IPS-18c (cell line): Measurements from ENCODE around the gene FBRS.
"Not testable (repeated sequence)": the region's sequence is repeated elsewhere in the genome, so short reads cannot be mapped to it uniquely, and the experiment has no call there.

Source experiments
- H3K4me3 ChIP-seq: 2 replicates; pipeline ENCODE4 v1.7.0; 2013; ENCODE audit warnings: low read depth, mild to moderate bottlenecking, low read length, moderate library complexity; ENCODE audit not compliant: insufficient read depth
- H3K9me3 ChIP-seq: one replicate; pipeline ENCODE4 v1.6.1; 2013; ENCODE audit warnings: mild to moderate bottlenecking, low read length, moderate library complexity; ENCODE audit not compliant: control insufficient read depth, insufficient read depth

Gene FBRS

GRCh38 chr16:30657866-30658730 is at the start of gene FBRS:
TSS of gene FBRS (plus strand) at chr16:30658431. CDS start at chr16:30659519, 1,088 bp downstream.
- Histone ChIP-seq H3K4me3 (peak within 1 kb of the TSS; percentile 97), H3K9me3 (no peaks in the 10 kb centered on the region)

GRCh38 chr16:30609002-30609925 is 49.0 kb upstream of the FBRS start:
- peak overlapping the region; percentile 96 for H3K4me3 ChIP-seq

GRCh38 chr16:30609926-30610839 is 48.0 kb upstream of the FBRS start, which contains the start of gene ZNF689:
TSS of gene ZNF689 (minus strand) at chr16:30610389. CDS start at chr16:30610041, 348 bp downstream.
- H3K9me3 ChIP-seq = no peaks in the 10 kb centered on the region
- H3K4me3 ChIP-seq = peak within 1 kb of the TSS; percentile 96

More at GRCh38 chr16:30609002-30609925, 49.0 kb upstream of the FBRS start:
- no peaks in the 10 kb centered on the region for H3K9me3 ChIP-seq

- H3K9me3 ChIP-seq = no peaks in the 10 kb centered on the region
- no peak overlapping the region for H3K4me3 ChIP-seq
Observed at GRCh38 chr16:30615358-30616091, 42.7 kb upstream of the FBRS start.

- Histone ChIP-seq H3K4me3 (no peak overlapping the region), H3K9me3 (peaks cover 3% of the 10 kb centered on the region)
Observed at GRCh38 chr16:30619202-30619601, 39.0 kb upstream of the FBRS start.

- no peak overlapping the region for H3K4me3 ChIP-seq
- H3K9me3 ChIP-seq = peaks cover 4% of the 10 kb centered on the region
Observed at GRCh38 chr16:30619638-30620037, 38.6 kb upstream of the FBRS start.

GRCh38 chr16:30620169-30620568 is 38.1 kb upstream of the FBRS start:
- Histone ChIP-seq H3K9me3 (peaks cover 4% of the 10 kb centered on the region), H3K4me3 (no peak overlapping the region)

GRCh38 chr16:30621765-30622164 is 36.5 kb upstream of the FBRS start:
- H3K9me3 ChIP-seq = peaks cover 4% of the 10 kb centered on the region
- no peak overlapping the region for H3K4me3 ChIP-seq

GRCh38 chr16:30622455-30623032 is 35.7 kb upstream of the FBRS start:
- H3K9me3 ChIP-seq = peaks cover 4% of the 10 kb centered on the region
- no peak overlapping the region for H3K4me3 ChIP-seq

- Histone ChIP-seq H3K4me3 (no peak overlapping the region), H3K9me3 (peaks cover 4% of the 10 kb centered on the region)
Observed at GRCh38 chr16:30623536-30624283, 34.5 kb upstream of the FBRS start.

GRCh38 chr16:30626236-30626635 is 32.0 kb upstream of the FBRS start:
- peaks cover 4% of the 10 kb centered on the region for H3K9me3 ChIP-seq
- H3K4me3 ChIP-seq = no peak overlapping the region

GRCh38 chr16:30628628-30629540 is 29.3 kb upstream of the FBRS start:
- Histone ChIP-seq H3K4me3 (no peak overlapping the region), H3K9me3 (peaks cover 2% of the 10 kb centered on the region)

GRCh38 chr16:30632454-30632853 is 25.8 kb upstream of the FBRS start:
- not testable (repeated sequence) for H3K4me3 ChIP-seq, H3K9me3 ChIP-seq

- peaks cover 2% of the 10 kb centered on the region for H3K9me3 ChIP-seq
- peak overlapping the region; percentile 40; the same call in 1 of the 2 replicates for H3K4me3 ChIP-seq
Observed at GRCh38 chr16:30633526-30633925, 24.7 kb upstream of the FBRS start.
